DOHH2 (cell line): ENCODE results near the gene DAGLA.

ENCODE experiments used
- H3F3A ChIP-seq: fragments of 200-600 bp; sonication (generic), shearing (Covaris generic); 2 replicates; pipeline ENCODE4 v1.6.0; 2016; ENCODE audit warnings: antibody characterized with exemption, mild to moderate bottlenecking; ENCODE audit not compliant: control insufficient read depth, insufficient read depth
- H3K27ac ChIP-seq: fragments of 200-600 bp; sonication (generic); 2 replicates; pipeline ENCODE4 v1.5.1; 2014; ENCODE audit warnings: low read depth, mild to moderate bottlenecking, low read length, moderate library complexity
- H3K27me3 ChIP-seq: fragments of 200-600 bp; sonication (generic); 2 replicates; pipeline ENCODE4 v1.6.1; 2014; ENCODE audit warnings: mild to moderate bottlenecking, low read length, mixed read lengths; ENCODE audit not compliant: control insufficient read depth
- H3K36me3 ChIP-seq: fragments of 200-600 bp; sonication (generic); 2 replicates; pipeline ENCODE4 v1.6.1; 2014; ENCODE audit warnings: mild to moderate bottlenecking, low read length, moderate library complexity, mixed read lengths; ENCODE audit not compliant: control insufficient read depth
- H3K4me1 ChIP-seq: fragments of 200-600 bp; sonication (generic); 2 replicates; pipeline ENCODE4 v1.6.1; 2014; ENCODE audit warnings: mild to moderate bottlenecking, low read length, mixed read lengths; ENCODE audit not compliant: control insufficient read depth
- H3K4me2 ChIP-seq: fragments of 200-600 bp; sonication (generic); 2 replicates; pipeline ENCODE4 v1.6.0; 2014; ENCODE audit warnings: mild to moderate bottlenecking, low read length, moderate library complexity
- H3K4me3 ChIP-seq: fragments of 200-600 bp; sonication (generic); 2 replicates; pipeline ENCODE4 v1.5.1; 2014; ENCODE audit warnings: mild to moderate bottlenecking, low read length, mixed read lengths
- H3K79me2 ChIP-seq: fragments of 200-600 bp; sonication (generic); 2 replicates; pipeline ENCODE4 v1.6.1; 2014; ENCODE audit warnings: mild to moderate bottlenecking, low read length, mixed read lengths; ENCODE audit not compliant: control insufficient read depth
- H3K9me2 ChIP-seq: fragments of 200-600 bp; sonication (generic); replicated peaks from 2 replicates; pipeline ENCODE4 v1.6.1; 2014; ENCODE audit warnings: mild to moderate bottlenecking, low read length, mixed read lengths; ENCODE audit not compliant: control insufficient read depth
- H3K9me3 ChIP-seq: fragments of 200-600 bp; sonication (generic); 2 replicates; pipeline ENCODE4 v1.6.1; 2014; ENCODE audit warnings: antibody characterized with exemption, low read length, mixed read lengths; ENCODE audit not compliant: control insufficient read depth, insufficient read depth
- H4K20me1 ChIP-seq: fragments of 200-600 bp; sonication (generic); 2 replicates; pipeline ENCODE4 v1.6.0; 2014; ENCODE audit warnings: low read depth, mild to moderate bottlenecking, antibody characterized with exemption, low read length, moderate library complexity; ENCODE audit not compliant: control insufficient read depth, insufficient read depth
- CTCF ChIP-seq: fragments of 200-600 bp; sonication (generic); IDR thresholded peaks from one replicate; pipeline ENCODE4 v1.5.1; 2014; ENCODE audit warnings: antibody characterized with exemption, mild to moderate bottlenecking, low read depth, low read length; ENCODE audit not compliant: poor library complexity, severe bottlenecking
- EZH2phosphoT487 ChIP-seq: fragments of 200-600 bp; sonication (generic); IDR thresholded peaks from 2 replicates; pipeline ENCODE4 v1.6.1; 2017; ENCODE audit warnings: borderline replicate concordance, mild to moderate bottlenecking, antibody characterized with exemption, low read length, moderate library complexity, mixed read lengths

Gene DAGLA

GRCh38 chr11:61683961-61684869 lies 4.0 kb downstream of the DAGLA start:
- Histone ChIP-seq H3K9me3 (no peaks in the 10 kb centered on the region), H3K36me3 (no peaks in the 10 kb centered on the region), H3K79me2 (no peaks in the 10 kb centered on the region), H3K9me2 (no peaks in the 10 kb centered on the region), H3F3A (no peaks in the 10 kb centered on the region), H3K4me3 (no peak overlapping the region), H4K20me1 (no peaks in the 10 kb centered on the region; the same call in 1 of the 2 replicates), H3K4me2 (no peak overlapping the region), H3K27ac (no peak overlapping the region), H3K4me1 (no peaks in the 10 kb centered on the region), H3K27me3 (peaks cover 26% of the 10 kb centered on the region)
- TF ChIP-seq EZH2phosphoT487 (no peak), CTCF (no peak)

GRCh38 chr11:61684870-61685616 lies 4.9 kb downstream of the DAGLA start:
- no peak overlapping the region for H3K4me3 ChIP-seq
- H3K4me2 ChIP-seq, result no peak overlapping the region
- no peaks in the 10 kb centered on the region for H3K4me1 ChIP-seq
- H3K9me2 ChIP-seq, result no peaks in the 10 kb centered on the region
- TF ChIP-seq EZH2phosphoT487 (no peak), CTCF (no peak)
- H3K27ac ChIP-seq, result no peak overlapping the region
- no peaks in the 10 kb centered on the region for H3F3A ChIP-seq
- H3K27me3 ChIP-seq, result peaks cover 26% of the 10 kb centered on the region
- no peaks in the 10 kb centered on the region for H3K9me3 ChIP-seq
- no peaks in the 10 kb centered on the region for H3K79me2 ChIP-seq
- H3K36me3 ChIP-seq, result no peaks in the 10 kb centered on the region
- H4K20me1 ChIP-seq, result no peaks in the 10 kb centered on the region; the same call in 1 of the 2 replicates

- Histone ChIP-seq H3K4me1 (no peaks in the 10 kb centered on the region), H3K4me3 (no peak overlapping the region), H3K9me2 (no peaks in the 10 kb centered on the region), H3K27ac (no peak overlapping the region), H4K20me1 (no peaks in the 10 kb centered on the region; the same call in 1 of the 2 replicates), H3K9me3 (no peaks in the 10 kb centered on the region), H3K79me2 (no peaks in the 10 kb centered on the region), H3K36me3 (no peaks in the 10 kb centered on the region), H3F3A (no peaks in the 10 kb centered on the region), H3K4me2 (no peak overlapping the region), H3K27me3 (peaks cover 26% of the 10 kb centered on the region)
- TF ChIP-seq CTCF, result no peak
- TF ChIP-seq EZH2phosphoT487, result no peak
Observed at GRCh38 chr11:61685617-61685967, 5.4 kb downstream of the DAGLA start.
